Astrocyte (in vitro differentiated cells and primary cell): Measurements from ENCODE around the gene ARHGEF10L.

Source experiments
- EZH2 ChIP-seq: IDR thresholded peaks from 2 replicates; pipeline ENCODE4 v1.6.1; 2012; ENCODE audit warnings: mild to moderate bottlenecking, low read length, inconsistent platforms; ENCODE audit not compliant: insufficient read depth
- TF ChIP-seq, protein P1 (sequence below): IDR thresholded peaks from 2 replicates; pipeline ENCODE4 v1.5.1; 2011; ENCODE audit warnings: low read depth, mild to moderate bottlenecking, inconsistent platforms, low read length, moderate library complexity; ENCODE audit not compliant: insufficient read depth

DNA sequence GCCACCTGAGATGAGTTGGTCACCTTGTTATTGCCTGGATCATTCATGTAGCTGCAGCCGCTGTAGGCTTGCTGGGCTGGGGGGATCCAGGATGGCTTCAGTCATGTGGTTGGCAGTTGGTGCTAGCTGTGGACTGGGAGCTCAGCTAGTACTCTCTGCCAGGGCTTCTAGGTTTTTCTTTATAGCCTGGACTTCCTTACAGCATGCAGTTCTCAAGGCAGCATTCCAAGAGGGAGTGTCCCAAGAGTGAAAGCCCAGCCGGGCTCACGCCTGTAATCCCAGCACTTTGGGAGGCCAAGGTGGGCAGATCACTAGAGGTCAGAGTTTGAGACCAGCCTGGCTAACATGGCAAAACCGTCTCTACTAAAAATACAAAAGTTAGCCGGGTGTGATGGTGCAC lies 192.0 kb downstream of the ARHGEF10L start:
- TF ChIP-seq, protein P1, sequence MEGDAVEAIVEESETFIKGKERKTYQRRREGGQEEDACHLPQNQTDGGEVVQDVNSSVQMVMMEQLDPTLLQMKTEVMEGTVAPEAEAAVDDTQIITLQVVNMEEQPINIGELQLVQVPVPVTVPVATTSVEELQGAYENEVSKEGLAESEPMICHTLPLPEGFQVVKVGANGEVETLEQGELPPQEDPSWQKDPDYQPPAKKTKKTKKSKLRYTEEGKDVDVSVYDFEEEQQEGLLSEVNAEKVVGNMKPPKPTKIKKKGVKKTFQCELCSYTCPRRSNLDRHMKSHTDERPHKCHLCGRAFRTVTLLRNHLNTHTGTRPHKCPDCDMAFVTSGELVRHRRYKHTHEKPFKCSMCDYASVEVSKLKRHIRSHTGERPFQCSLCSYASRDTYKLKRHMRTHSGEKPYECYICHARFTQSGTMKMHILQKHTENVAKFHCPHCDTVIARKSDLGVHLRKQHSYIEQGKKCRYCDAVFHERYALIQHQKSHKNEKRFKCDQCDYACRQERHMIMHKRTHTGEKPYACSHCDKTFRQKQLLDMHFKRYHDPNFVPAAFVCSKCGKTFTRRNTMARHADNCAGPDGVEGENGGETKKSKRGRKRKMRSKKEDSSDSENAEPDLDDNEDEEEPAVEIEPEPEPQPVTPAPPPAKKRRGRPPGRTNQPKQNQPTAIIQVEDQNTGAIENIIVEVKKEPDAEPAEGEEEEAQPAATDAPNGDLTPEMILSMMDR: no peak
- no peak for TF ChIP-seq EZH2
